Tibial artery (tissue), 4 donors: ENCODE data around the gene EIF3I.

Experiments used
- DNase-seq, 2 donors: peaks; one replicate each; pipeline ENCODE4 v3.0.0-alpha.2; 2019
- H3K27ac ChIP-seq, 2 donors: fragments of 200-600 bp; sonication (generic) in 1 of 2; 1 replicate in 1 of 2; 2 replicates in 1 of 2; pipeline ENCODE4 v1.5.1; 2018 to 2019; ENCODE audit warnings: mild to moderate bottlenecking in 1 of 2
- H3K27me3 ChIP-seq, 2 donors: fragments of 200-600 bp; sonication (generic) in 1 of 2; one replicate each; pipeline versions ENCODE4 v1.5.1 to v1.6.0; 2016 to 2019
- H3K36me3 ChIP-seq, 3 donors: fragments of 200-600 bp; sonication (generic) in 2 of 3; one replicate each; pipeline ENCODE4 v1.5.1; 2016 to 2019; ENCODE audit warnings: mild to moderate bottlenecking in 2 of 3
- H3K4me1 ChIP-seq, 4 donors: fragments of 200-600 bp; sonication (generic) in 2 of 4; 1 replicate in 3 of 4; 2 replicates in 1 of 4; pipeline ENCODE4 v1.5.1; 2016 to 2019
- H3K4me3 ChIP-seq, 2 donors: fragments of 200-600 bp; sonication (generic) in 1 of 2; 1 replicate in 1 of 2; 2 replicates in 1 of 2; pipeline ENCODE4 v1.5.1; 2018 to 2019; ENCODE audit warnings: mild to moderate bottlenecking in 2 of 2
- H3K9me3 ChIP-seq, 3 donors: fragments of 200-600 bp; sonication (generic) in 1 of 3; one replicate each; pipeline ENCODE4 v1.5.1; 2016 to 2019
- intact Hi-C: fragments of 100-400 bp; cut with DNase I; formaldehyde crosslinking; loops from one replicate; pipeline ENCODE4 v1.15.0; 2023; ENCODE audit warnings: low total_unique reads
- TF ChIP-seq, protein P1 (sequence below), 2 experiments: fragments of 200-600 bp in 1 of 2; fragments of 450-650 bp in 1 of 2; IDR thresholded peaks; one replicate each; pipeline ENCODE4 v1.5.1; 2017 to 2019; ENCODE audit warnings: antibody characterized with exemption in 2 of 2, mild to moderate bottlenecking in 1 of 2, moderate library complexity in 1 of 2

Gene EIF3I

GRCh38 chr1:32239790-32240139 is 17.6 kb downstream of the EIF3I start:
- Histone ChIP-seq H3K4me3 (peak overlapping the region; percentile 60 to 61), H3K27ac (peak overlapping the region; percentile 77 to 87), H3K9me3 (no peaks in the 10 kb centered on the region), H3K36me3 (peaks cover 0 to 9% (median 3%) of the 10 kb centered on the region in 3 donors), H3K4me1 (peaks cover 0 to 22% (median 19%) of the 10 kb centered on the region in 4 donors), H3K27me3 (no peaks in the 10 kb centered on the region)
- TF ChIP-seq, protein P1, sequence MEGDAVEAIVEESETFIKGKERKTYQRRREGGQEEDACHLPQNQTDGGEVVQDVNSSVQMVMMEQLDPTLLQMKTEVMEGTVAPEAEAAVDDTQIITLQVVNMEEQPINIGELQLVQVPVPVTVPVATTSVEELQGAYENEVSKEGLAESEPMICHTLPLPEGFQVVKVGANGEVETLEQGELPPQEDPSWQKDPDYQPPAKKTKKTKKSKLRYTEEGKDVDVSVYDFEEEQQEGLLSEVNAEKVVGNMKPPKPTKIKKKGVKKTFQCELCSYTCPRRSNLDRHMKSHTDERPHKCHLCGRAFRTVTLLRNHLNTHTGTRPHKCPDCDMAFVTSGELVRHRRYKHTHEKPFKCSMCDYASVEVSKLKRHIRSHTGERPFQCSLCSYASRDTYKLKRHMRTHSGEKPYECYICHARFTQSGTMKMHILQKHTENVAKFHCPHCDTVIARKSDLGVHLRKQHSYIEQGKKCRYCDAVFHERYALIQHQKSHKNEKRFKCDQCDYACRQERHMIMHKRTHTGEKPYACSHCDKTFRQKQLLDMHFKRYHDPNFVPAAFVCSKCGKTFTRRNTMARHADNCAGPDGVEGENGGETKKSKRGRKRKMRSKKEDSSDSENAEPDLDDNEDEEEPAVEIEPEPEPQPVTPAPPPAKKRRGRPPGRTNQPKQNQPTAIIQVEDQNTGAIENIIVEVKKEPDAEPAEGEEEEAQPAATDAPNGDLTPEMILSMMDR (IDR thresholded peaks at IDR 0.05): no peak
- intact Hi-C loops: loop anchor here (5.0 to 10.0 kb wide), 2 partner anchors 32 to 55 kb away; partner anchors contain the start of genes DCDC2B and IQCC
- peak in 1 of 2 donors; percentile 70 for DNase-seq

GRCh38 chr1:32240140-32240951 is 18.1 kb downstream of the EIF3I start:
- DNase-seq: peak; percentile 69 to 91
- Histone ChIP-seq H3K9me3 (no peaks in the 10 kb centered on the region), H3K36me3 (peaks cover 0 to 3% (median 0%) of the 10 kb centered on the region in 3 donors), H3K27ac (peak overlapping the region; percentile 77 to 87), H3K4me1 (peaks cover 0 to 22% (median 19%) of the 10 kb centered on the region in 4 donors), H3K27me3 (no peaks in the 10 kb centered on the region), H3K4me3 (peak overlapping the region; percentile 60 to 61)
- TF ChIP-seq, protein P1 (IDR thresholded peaks at IDR 0.05): peak; percentile 28 to 29
- intact Hi-C loops: loop anchor here (5.0 kb wide), 1 partner anchor 33 kb away; the partner anchor contains the start of genes DCDC2B and IQCC

- Histone ChIP-seq H3K9me3 (no peaks in the 10 kb centered on the region), H3K27ac (peak overlapping the region; percentile 77 to 87), H3K4me1 (peaks cover 0 to 22% (median 19%) of the 10 kb centered on the region in 4 donors), H3K36me3 (no peaks in the 10 kb centered on the region), H3K27me3 (no peaks in the 10 kb centered on the region), H3K4me3 (peak overlapping the region; percentile 60 to 61)
- DNase-seq: peak; percentile 55 to 85
- TF ChIP-seq, protein P1 (IDR thresholded peaks at IDR 0.05): no peak
- intact Hi-C loops: loop anchor here (5.0 kb wide), 1 partner anchor 34 kb away; the partner anchor contains the start of genes DCDC2B and IQCC
Measured at GRCh38 chr1:32241001-32241763, 19.0 kb downstream of the EIF3I start.

DNA sequence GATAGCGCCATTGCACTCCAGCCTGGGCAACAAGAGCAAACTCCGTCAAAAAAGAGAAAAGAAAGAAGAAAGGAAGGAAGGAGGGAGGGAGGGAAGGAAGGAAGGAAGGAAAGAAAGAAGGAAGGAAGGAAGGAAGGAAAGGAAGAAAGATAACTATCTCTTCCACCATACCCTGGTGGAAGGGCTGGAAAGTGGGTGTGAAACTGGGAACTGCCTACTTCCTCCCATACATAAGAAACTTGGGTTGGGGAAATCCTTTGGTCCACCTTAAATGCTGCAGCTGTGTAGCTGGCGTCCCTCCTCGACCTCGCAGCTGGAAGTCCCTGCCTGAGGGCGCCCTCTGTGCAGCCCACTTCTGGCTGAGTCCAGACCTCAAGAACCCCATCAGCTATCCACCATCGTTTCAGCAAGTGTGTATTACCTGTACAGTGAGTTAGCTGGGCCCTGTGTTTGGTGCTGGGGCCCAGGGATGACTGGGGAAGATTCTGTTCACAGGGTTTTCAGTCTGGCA is 20.2 kb downstream of the EIF3I start:
- Histone ChIP-seq H3K27me3 (no peaks in the 10 kb centered on the region), H3K4me3 (no peak overlapping the region), H3K4me1 (peaks cover 0 to 34% (median 28%) of the 10 kb centered on the region in 4 donors), H3K9me3 (no peaks in the 10 kb centered on the region), H3K36me3 (no peaks in the 10 kb centered on the region), H3K27ac (peak overlapping the region in 1 of 2 donors; percentile 77)
- TF ChIP-seq, protein P1 (IDR thresholded peaks at IDR 0.05): no peak
- intact Hi-C loops: loop anchor here (5.0 kb wide), 1 partner anchor 35 kb away; the partner anchor contains the start of genes DCDC2B and IQCC
- DNase-seq: peak in 1 of 2 donors; percentile 31

- Histone ChIP-seq H3K27me3 (no peaks in the 10 kb centered on the region), H3K4me1 (peaks cover 0 to 32% (median 21%) of the 10 kb centered on the region in 4 donors), H3K9me3 (no peaks in the 10 kb centered on the region), H3K36me3 (no peaks in the 10 kb centered on the region), H3K4me3 (no peak within 1 kb of the TSS), H3K27ac (peak within 1 kb of the TSS; percentile 6 to 31)
- TF ChIP-seq, protein P1 (IDR thresholded peaks at IDR 0.05): no peak
- peak; percentile 53 to 74 for DNase-seq
- intact Hi-C loops: no loop called here
Measured at GRCh38 chr1:32246888-32247273, 24.7 kb downstream of the EIF3I start, which contains the start of gene FAM167B. TSS of gene FAM167B (plus strand) at chr1:32247222. CDS start at chr1:32247422, 200 bp downstream.
